Esophagus muscularis mucosa (tissue), 3 donors: Measurements from ENCODE around the gene UHMK1.

Experiments used
- CTCF ChIP-seq, 3 experiments: fragments of 200-600 bp in 2 of 3; fragments of 450-650 bp in 1 of 3; sonication (generic) in 2 of 3; IDR thresholded peaks; one replicate each; pipeline ENCODE4 v1.5.1; 2017 to 2019; ENCODE audit warnings: antibody characterized with exemption in 3 of 3, mild to moderate bottlenecking in 2 of 3, moderate library complexity in 1 of 3
- POLR2A ChIP-seq: fragments of 450-650 bp; IDR thresholded peaks from one replicate; pipeline ENCODE4 v1.6.1; 2017; ENCODE audit warnings: antibody characterized with exemption, moderate library complexity, mild to moderate bottlenecking, low read depth
- POLR2AphosphoS5 ChIP-seq, 2 donors: sonication (generic); formaldehyde crosslinking; IDR thresholded peaks; one replicate each; pipeline ENCODE4 v1.6.1; 2017; ENCODE audit warnings: antibody characterized with exemption in 2 of 2

DNA sequence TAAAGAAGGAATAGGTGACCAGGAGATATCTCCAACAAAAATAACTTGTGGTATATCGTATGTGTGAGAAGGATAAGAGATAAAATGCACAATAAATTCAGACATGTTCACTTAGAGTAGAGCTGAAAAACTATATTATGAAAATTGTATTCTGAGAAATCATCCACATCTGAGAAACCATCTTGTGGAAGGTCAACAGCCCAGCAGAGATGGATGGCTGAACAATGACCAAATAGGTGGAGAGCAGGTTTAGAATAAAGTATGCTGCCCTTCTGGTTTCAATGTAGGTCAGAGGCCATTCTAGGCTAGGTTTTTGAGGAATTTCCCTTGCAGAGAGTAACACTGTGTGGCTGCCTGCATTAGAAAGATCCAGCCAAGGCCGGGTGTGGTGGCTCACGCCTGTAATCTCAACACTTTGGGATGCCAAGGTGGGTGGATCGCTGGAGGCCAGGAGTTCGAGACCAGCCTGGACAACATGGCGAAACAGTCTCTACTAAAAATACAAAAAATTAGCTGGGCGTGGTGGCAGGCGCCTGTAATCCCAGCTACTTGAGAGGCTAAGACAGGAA lies 55.1 kb downstream of the UHMK1 start:
- TF ChIP-seq CTCF (IDR thresholded peaks at IDR 0.05) (no peak), POLR2A (no peak), POLR2AphosphoS5 (IDR thresholded peaks at IDR 0.05) (no peak)
